ENCODE measurements around the gene ZNF32.

The ZNF32 gene, protein sequence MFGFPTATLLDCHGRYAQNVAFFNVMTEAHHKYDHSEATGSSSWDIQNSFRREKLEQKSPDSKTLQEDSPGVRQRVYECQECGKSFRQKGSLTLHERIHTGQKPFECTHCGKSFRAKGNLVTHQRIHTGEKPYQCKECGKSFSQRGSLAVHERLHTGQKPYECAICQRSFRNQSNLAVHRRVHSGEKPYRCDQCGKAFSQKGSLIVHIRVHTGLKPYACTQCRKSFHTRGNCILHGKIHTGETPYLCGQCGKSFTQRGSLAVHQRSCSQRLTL

DNA sequence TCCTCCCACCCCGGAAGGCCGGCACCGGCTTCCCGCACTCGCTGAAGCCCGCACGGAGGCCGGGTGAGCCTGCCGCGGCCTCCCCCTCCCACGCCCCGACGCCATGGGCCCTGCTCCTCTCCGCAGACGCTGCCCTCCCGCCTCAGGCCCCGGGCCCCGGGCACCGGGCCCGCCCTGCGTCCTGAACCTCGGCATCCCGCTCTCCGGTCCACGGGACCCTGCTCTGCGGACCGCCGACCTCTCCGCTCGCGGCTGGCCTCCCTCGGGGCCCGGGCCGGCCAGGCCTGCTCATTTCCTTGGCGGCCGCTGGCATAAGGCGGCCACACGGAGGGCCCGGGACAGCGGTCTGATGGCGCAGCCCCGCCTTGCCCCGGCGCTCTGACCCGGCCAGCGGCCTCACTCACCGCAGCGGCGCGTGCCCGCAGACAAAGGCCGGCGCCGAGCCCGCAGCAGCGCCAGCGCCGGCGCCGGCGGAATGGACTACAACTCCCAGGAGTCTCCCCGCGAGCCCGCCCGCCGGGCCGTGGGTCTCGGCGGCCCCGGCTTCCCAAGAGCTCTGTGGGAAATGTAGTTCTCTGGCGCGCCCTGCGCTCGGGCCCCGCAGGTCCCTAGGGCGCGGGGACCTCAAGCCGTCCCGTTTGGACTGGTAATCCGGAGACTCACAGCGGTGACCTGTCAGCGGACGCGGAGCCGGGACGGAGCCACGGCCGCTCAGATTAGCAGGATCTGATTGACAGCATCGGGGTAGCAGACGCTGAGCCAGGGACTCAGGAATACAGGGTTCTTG lies at the start of gene ZNF32:
ZNF32 (minus strand) TSS at position 484 of the 787 bp plus-strand sequence. CDS start 2,748 bp downstream, outside the sequence.
- peak; percentile 69 to 70 for DNase-seq (ENCODE audit: low read depth in 2 of 2)

DNA sequence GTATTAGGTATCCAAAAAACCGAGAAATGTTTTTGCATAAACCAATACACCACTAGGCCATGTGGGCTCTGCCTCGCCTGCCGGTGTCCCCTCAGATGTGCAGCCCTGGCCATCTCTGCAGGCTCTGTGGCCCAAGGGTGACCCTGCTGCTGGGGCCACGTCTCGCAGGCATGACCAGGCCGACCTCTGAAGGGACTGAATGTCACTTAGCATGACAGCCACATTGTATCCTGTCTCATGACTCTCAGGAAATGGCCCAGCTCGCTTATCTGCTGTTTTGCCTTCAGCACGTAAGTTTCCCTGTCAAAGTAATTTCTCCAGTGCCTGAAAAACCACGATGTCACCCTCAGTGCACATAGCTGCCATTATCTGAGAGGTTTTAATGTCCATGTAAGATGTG lies 49.5 kb upstream of the ZNF32 start:
- no peak for DNase-seq (ENCODE audit: low read depth in 2 of 2)

DNA sequence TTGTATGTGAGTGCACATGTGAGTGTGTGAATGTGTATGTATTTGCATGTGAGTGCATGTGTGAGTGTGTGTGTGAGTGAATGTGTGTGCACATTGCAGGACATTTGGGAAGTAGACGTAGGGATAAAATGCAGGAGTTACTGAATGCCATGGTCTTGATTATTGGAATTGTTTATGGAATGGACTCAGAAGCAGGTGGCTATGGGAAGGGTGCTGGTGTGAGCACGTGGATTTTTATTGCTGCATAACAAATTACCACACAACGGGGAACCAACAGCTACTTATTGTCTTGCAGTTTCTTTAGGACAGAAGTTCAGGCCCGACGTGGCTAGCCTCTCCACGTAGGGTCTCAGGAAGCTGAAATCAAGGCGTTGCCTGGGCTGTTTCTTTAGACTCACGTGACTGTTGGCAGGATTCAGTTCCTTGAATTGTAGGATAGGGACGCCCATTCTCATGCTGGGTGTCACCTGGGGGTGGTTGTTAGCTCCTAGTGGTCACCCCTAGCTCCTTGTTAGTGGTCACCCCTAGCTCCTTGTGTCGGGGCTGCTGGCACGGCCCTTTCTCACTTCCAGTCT lies 48.3 kb upstream of the ZNF32 start:
- DNase-seq (ENCODE audit: low read depth in 2 of 2), result no peak

DNA sequence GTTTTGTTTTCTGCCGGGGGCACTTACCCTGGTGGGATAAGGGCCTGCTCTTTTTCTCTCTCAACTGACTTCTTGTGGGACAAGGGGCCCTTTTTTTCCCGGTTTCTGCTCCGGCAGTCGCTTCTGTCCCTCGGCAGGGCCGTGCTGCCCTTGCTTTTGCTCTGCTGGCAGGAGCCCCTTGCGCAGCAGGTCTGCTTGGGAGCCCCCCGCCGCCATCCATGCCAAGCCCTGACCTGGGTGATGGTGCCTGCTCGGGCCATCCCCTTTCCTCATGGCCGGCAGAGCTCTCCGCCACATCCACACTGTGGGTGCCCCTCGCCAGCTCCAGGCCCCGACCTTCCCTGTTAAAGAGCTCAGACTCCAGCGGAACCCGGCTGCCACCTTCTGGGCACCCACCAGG lies 47.0 kb upstream of the ZNF32 start:
- no peak for DNase-seq (ENCODE audit: low read depth in 2 of 2)

DNA sequence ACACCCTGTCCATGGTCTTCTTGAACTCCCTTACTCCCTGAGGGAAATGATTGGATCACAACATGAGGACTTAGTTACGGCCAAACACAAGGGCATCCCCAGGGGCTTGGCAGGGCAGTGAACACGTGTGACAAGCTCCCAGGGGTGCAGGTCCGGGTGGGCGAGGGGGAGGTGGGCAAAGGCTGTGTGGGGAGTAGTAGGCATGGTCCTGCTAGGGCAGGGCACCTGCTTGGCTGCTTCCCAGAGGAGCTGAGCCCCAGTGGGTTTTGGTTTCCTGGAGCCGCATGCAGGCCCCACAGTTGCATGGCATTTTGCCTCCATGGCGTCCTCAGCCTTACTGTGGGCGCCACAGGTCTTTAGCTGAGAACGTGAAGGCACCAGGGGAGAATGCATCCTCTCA lies 46.6 kb upstream of the ZNF32 start:
- DNase-seq (ENCODE audit: low read depth in 2 of 2), result no peak

DNA sequence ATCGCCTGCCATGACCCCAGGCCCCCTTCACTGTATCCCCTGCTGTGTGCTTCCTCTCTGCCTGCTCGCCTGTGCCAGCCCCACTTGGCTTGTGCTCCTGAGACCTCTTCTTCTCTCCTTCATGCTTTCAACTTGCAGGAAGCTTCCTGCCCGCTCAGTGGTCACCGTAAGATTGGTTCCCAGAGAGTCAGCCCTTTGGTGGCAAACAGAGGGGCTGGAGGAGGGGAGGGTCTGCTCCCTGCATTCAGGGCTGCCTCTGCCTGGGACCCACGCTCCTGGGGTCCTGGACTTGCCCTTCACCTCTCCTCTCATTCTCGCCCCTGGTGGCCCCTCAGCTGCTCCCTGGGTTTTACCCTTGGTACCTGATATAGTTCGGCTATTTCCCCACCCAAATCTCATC lies 45.8 kb upstream of the ZNF32 start:
- DNase-seq (ENCODE audit: low read depth in 2 of 2), result no peak

DNA sequence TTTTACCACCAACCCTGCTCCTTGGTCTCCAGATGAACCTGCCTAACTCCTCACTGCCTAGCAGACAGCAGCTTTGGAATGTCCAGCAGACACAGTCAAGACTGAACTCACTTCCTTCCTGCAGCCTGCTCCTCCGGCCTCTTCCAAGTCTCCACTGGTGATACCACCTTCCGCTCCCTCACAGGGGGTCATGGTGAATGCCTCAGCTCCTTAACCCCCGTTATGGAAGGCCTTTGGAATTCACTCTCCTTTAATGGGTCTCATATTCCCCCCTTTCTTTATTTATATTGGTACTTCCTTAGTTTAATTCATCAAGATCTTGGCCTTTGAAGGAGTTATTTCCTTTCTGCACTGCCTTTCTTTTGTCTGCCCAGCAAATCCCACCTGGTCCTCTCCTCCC lies 44.9 kb upstream of the ZNF32 start:
- no peak for DNase-seq (ENCODE audit: low read depth in 2 of 2)

DNA sequence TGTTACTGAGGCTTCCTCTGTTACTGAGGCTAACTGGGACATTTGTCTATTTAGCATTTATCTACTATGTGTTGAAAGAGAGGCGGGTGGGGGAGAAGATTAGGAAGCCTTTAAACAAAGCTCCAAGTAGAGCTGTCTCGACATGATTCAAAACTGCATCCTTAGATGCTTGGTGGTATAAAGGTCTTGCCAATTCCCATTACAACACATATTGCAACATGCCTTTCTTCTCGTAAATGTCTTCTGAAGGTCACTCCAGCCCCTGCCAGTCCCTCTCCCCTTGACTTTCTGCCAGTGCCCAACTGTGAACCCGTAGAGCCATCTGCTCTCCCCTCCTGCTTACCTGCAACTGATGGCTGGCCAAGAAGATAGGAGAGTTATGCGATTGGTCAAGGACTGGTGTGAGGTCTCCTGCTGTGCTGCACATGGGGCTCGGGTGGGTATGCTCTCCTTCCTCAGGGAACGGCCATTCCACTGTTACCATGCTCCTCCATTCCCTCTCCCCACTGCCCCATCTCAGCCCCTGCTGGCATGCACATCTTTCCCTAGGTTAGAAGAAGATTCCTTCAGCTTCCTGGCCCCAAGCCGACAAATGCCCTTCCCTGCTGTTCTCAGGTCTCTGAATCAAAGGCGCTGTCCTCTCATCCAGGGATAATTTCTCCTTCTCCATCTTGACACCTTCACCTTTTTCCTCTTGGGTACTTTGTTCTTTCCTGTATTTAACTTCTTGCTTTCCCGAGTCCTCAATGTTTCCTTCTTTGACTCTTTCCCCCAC lies 43.6 kb upstream of the ZNF32 start:
- DNase-seq (ENCODE audit: low read depth in 2 of 2), result no peak

DNA sequence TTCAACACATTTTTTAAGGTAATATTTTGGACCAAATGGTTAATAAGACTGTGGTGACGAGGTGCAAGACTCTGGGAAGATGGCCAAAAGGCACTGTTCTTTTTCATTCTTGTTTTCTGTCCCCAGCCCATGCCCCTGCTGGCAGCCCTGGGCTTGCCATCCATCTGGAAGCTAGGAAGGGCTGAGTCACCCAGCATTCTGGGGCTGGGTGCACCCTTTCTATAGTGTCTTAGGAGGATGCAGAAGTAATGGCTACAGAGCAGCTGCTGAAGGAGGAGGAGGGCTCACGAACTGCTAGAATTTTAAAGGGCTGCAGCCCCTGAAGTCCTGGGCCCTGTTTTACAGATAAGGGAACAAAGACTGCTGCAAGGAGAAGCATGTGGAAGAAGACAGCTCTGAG lies 42.8 kb upstream of the ZNF32 start:
- DNase-seq (ENCODE audit: low read depth in 2 of 2), result no peak

DNA sequence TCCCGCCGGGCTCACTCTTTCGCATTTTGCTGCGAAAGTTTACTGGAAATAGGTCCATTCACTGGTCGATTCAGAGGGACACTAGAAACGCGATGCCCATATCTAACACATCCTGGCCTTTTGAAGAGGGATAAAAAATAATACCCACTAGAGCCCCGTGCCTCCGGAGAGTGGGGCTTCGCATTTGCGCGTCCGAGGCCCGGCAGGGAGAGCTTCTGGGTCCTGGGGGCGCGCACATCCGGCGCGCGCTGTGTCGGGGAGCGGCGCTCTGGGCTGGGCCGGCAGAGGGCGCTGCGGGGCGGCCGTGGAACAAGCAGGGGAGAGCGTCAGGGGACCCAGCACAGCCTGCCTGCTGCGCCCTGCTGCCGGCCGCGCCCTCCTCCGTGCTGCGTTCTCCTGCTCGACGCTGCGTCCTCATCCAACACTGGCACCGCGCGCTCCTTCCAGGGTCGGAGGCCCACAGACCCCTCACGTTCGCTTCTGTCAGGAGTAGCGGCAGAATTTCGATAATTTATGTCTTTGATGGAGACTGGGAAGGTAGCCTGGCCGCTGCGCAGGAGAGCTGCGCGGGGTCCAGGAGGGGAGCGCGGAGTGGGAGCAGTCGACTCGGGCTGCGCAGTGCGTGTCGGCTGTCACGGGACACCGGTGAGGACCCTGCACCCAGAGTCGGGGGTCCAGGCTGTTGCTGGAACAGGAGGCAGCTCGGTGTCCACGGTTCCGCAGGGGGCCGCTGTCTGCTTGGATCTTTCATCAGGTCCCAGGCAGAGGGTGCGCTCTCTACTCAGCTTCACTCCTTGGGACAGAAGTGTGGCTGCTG lies 41.5 kb upstream of the ZNF32 start:
- DNase-seq (ENCODE audit: low read depth in 2 of 2), result peak; percentile 75 to 81

DNA sequence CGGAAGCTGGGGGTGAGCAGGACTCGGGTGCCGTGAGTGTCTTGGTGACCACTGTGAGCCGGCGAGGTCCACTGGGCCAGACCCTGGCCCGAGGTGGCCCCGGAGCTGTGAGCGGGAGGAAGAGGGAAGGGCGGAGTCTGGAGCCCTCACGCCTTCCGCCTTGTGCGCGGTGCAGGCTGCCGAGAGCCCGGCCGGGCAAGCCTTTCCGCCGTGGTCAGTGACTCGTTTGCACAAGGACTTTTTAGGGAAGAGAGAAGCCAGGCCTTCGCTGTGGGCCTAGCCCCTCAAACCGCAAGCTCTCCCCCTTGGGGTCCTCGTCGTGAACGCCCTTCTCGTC lies 40.9 kb upstream of the ZNF32 start:
- DNase-seq (ENCODE audit: low read depth in 2 of 2), result peak in 1 of 2 donors; percentile 19

DNA sequence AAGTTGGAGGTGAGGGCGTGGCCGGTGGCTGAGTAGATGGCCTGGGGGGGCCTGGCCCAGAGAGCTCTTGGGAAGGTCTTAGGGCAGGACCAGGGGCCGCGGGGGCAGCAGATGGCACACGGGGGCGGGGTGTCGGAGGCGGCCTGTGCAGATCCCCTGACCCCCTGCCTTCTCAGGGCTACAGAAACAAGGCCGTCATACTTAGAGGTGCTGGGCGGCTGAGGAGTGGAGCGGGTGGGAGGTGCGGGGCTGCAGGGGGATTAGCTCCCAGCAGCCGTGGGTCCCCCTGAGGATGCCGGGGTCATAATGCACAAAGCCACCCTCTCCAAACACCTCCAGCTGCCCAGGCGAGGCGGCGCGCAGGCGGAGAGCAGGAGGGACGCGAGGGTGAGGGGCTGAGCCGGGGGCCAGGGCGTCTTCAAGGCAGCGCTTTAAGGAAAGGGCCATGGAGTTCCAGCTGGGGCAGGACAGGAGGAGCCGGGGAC lies 40.4 kb upstream of the ZNF32 start:
- no peak for DNase-seq (ENCODE audit: low read depth in 2 of 2)

DNA sequence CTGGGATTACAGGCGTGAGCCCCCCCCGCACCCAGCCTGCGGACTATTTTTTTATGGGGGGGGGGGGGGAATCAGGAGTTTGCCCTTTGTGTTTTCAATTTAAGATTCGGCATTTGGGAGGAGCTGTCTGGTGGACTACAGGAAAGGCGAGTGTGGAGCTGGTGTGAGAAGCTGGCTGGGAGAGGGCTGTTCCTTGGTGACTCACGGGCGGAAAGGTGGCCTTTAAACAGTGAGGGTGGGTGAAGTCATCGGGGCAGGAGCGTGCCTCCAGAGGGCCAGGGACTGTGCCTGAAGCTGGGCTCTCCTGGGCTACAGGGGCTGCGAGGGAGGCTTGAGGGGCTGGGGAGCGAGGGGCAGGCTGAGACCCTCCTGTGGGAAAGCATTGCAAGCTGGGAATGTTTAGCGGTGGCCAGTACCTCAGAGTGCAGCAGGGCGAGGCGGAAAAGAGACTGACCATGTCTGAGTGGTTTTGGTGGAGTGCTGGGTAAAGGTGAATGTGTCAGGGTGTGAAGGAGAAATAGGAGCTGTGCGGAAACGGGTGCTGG lies 39.7 kb upstream of the ZNF32 start:
- DNase-seq (ENCODE audit: low read depth in 2 of 2), result no peak

DNA sequence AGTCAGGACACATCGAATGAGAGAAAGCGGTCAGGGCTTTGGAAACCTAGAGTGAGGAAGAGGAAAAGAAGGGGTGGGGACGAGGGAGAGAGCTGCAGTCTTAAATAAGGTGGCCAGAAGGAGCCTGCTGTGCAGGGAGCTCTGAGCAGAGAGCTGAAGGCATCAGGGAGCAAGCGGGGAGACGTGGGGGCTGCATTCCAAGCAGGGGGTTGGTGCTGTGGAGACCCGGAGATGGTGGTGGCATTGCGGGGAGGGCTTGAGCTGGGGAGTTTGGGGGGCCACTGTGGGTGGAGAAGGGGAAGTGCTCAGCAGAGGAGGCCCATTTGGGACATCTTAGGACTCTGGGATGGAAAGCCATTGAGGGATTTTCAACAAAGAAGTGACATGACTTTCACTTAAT lies 38.7 kb upstream of the ZNF32 start:
- no peak for DNase-seq (ENCODE audit: low read depth in 2 of 2)

DNA sequence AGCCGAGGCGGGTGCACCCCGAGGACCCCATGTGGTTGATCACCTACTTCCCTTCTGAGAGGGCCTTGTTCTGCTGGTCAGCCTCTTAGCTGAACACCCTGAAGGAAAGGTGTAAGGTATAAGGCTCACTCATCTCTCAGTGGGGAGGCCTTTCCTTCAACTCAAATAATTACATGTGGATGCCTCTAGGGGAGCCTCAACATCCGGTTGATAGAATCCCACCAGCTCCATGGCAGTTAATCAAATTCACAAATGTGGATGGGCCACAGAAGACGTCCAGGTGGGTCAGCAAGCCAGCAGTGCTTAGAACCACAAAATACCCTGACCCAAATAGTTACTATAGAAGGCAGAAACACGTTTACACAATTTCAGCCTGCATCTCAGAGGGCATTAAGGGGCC lies 37.7 kb upstream of the ZNF32 start:
- no peak for DNase-seq (ENCODE audit: low read depth in 2 of 2)

DNA sequence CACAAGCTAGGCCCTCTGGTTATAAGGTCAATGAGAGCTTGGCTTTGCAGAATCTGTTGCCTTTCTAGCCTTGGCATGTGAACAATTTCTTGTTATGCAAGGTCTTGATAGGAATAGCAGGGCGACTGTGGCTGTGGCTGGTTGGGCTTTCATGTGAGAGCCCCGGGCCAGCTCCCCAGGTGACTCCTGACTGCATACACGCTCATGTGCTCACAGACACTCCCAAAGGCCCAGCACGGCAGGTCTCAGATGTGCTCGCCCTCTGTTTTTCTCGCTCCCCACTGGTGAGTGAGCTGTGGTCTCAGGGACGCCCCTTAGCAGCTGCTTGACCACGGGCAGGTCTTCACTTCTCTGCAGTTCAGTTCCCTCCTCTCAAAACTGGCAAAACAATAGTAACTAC lies 37.1 kb upstream of the ZNF32 start:
- no peak for DNase-seq (ENCODE audit: low read depth in 2 of 2)

DNA sequence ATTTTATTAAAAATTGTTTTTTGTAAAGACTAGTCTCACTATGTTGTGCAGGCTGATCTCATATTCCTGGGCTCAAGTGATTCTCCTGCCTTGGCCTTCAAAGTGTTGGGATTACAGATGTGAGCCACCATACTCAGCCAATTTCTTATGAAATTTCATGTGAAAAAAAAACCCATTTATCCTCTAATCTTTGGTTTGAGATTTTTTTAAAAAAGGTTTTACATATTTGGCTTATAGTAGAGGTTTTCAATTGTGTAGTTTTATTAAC lies 35.5 kb upstream of the ZNF32 start:
- DNase-seq (ENCODE audit: low read depth in 2 of 2), result no peak

DNA sequence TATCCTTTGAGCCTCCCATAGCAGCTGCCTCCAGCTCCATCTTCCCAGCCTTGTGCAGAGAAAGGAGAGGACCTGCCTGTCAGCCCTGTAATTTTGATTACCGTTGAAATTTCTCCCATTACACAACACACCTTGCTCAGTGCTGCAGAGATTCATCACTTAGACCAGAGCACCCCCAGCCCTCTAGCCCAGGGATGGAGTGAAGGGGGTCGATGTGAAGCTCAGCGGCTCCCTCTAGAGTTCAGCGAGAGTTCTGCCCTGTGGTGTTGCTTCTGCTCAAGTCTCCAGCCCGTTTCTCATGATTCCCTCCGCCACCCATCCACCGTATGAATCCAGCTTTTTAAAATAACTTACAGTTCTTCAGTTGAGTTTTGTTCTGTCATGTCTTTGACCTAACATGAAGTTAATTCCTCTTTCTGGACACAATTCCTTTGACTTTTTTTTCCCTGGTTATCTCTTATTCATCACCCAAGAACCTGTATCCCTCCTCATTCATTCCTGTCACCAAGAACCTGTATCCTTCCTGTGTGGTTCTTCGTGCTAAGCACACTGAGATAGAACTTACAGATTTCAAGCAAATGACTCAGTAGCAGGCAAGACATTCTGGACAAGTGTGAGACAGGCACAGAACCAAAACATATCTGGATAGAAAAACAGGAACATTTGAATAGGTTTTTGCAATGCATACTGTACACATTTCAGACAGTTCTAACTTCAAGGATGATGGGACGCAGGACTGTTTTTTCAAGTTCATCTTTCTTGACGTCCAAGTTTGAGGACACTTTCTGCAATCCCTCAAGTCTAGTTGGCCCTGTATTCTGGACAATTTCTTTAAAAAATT lies 35.0 kb upstream of the ZNF32 start:
- DNase-seq (ENCODE audit: low read depth in 2 of 2), result peak in 1 of 2 donors; percentile 8

DNA sequence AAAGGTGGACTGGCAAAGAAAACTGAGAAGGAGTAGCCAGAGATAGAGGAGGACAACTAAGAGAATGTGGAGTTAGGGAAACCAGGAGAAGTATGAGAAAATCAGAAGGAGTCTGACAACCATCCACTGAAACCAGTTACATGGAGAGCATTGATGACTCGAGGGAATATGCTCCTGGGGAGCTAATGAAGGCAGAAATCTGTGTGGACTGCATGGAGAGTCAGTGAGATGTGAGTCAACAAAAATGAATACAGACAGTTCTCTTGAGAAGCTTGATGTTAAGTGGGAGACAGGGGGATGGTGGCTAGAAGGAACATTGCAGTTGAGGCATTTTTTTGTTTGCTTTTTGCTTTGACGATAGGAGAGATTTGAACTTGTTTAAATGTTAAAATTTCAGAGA lies 34.3 kb upstream of the ZNF32 start:
- no peak for DNase-seq (ENCODE audit: low read depth in 2 of 2)

DNA sequence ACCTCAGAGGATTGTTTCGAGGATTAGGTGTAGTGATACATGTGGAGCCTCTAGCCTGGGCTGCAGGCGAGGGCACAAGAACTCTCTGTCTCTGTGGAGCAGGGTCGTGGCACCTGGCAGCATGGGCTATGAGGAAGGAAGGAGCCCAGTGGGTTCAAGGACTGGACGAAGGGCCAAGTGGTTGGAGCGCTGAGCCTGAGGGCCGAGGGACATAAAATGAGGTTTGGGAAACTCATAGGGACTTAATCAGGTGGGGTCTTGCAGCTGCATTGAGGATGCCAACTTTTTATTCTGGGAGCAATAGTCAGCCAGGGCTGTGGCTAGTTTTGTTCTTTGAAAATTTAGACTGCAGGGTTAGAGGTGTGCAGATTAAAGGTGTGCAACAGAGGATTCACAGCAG lies 33.0 kb upstream of the ZNF32 start:
- no peak for DNase-seq (ENCODE audit: low read depth in 2 of 2)

DNA sequence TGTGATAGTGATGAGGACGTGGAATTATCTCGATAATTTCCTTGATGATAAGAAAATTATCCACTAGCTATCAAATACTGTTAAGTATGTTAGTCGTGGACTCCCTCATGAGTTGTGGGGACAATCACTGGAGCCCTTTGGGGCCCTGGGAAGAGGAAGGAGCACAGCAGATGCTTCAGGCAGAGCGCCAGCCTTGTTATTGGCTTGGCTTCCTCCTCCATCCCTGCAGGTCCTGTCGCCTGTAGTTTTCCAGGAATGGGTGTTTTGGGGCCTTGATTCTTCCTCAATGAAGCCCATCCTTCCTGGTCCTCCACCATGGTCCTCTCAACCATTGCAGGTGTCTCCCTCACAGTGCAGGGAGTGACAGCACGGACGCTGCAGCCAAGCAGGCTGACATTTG lies 32.5 kb upstream of the ZNF32 start:
- DNase-seq (ENCODE audit: low read depth in 2 of 2), result no peak
